Esophagus squamous epithelium (tissue), 4 donors: Measurements from ENCODE around the gene FOXP4.

ENCODE experiments used
- CTCF ChIP-seq, 6 experiments: fragments of 450-650 bp in 4 of 6; fragments of 200-600 bp in 2 of 6; sonication (generic) in 2 of 6; IDR thresholded peaks; one replicate each; pipeline ENCODE4 v1.5.1; 2016 to 2019; ENCODE audit warnings: antibody characterized with exemption in 6 of 6, mild to moderate bottlenecking in 4 of 6, moderate library complexity in 4 of 6
- POLR2A ChIP-seq, 4 donors: fragments of 450-650 bp; IDR thresholded peaks; one replicate each; pipeline ENCODE4 v1.6.1; 2017; ENCODE audit warnings: antibody characterized with exemption in 4 of 4, mild to moderate bottlenecking in 4 of 4, moderate library complexity in 3 of 4

- TF ChIP-seq CTCF (IDR thresholded peaks at IDR 0.05) (no peak), POLR2A (IDR thresholded peaks at IDR 0.05) (no peak)
Measured at GRCh38 chr6:41571021-41571780, 25.0 kb downstream of the FOXP4 start.
